ENCODE measurements around the gene SLC13A2.
"Not testable (repeated sequence)": the region's sequence is repeated elsewhere in the genome, so short reads cannot be mapped to it uniquely, and the experiment has no call there.

Gene SLC13A2, protein sequence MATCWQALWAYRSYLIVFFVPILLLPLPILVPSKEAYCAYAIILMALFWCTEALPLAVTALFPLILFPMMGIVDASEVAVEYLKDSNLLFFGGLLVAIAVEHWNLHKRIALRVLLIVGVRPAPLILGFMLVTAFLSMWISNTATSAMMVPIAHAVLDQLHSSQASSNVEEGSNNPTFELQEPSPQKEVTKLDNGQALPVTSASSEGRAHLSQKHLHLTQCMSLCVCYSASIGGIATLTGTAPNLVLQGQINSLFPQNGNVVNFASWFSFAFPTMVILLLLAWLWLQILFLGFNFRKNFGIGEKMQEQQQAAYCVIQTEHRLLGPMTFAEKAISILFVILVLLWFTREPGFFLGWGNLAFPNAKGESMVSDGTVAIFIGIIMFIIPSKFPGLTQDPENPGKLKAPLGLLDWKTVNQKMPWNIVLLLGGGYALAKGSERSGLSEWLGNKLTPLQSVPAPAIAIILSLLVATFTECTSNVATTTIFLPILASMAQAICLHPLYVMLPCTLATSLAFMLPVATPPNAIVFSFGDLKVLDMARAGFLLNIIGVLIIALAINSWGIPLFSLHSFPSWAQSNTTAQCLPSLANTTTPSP

DNA sequence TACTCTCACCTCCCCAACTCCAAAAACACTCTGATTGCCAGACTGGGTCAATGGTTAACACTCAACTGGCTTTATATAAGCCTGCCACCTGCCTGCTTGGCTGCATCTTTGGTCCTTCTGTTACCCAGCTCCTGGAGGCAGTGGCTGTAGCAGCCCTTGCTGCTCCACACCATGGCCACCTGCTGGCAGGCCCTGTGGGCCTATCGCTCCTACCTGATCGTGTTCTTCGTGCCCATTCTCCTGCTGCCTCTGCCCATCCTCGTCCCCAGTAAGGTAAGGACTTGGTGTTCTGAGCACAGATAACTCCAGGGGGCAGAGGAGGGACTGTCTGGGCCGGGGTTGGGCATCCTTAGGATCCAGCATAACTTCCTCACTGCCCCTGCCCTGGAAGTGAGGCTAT is at the start of gene SLC13A2:
Gene SLC13A2 (plus strand): TSS at position 103 of the 400 bp plus-strand sequence. CDS start 69 bp downstream, at position 172.
- DNase-seq = no peak

DNA sequence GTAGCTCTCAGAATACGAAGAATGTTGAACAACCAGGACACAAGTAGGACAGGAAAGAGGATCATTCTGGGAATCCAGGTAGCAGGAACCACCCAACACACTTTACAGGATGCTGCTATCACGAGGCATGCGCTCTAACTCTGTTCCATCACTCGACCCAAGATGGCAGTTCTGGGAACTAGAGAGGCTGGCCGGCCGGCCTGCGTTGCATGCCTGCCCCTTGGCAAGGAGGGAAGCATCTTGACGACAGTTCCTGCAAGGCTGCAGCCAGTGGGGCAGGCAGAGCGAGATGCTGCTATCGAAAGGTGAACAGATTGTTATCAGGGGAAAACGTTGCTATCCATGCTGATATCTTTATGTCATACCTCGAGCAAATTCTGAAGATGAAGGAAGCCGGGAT is 48.2 kb upstream of the SLC13A2 start:
- no peak for DNase-seq

DNA sequence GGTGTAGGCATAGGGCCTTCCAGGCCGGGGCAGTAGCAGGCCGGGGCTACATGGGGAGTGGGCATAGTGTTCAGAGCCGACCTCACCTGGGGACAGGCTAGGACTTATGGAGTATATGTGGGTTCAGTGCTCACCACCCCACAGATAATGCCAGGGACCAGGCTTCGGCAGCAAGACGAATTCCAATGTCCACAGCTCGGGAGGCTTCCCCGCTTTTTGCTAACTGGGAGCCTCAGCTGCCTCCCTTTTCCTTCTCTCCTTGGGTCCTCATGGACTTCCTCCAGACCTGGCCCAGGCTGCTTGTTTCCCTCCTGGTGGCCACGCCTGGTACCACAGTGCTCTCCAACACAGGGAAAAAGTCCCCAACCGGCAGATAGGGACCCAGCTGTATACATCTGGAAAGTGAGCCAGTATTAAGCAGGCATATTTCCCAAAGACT is 47.3 kb upstream of the SLC13A2 start:
- no peak for DNase-seq

DNA sequence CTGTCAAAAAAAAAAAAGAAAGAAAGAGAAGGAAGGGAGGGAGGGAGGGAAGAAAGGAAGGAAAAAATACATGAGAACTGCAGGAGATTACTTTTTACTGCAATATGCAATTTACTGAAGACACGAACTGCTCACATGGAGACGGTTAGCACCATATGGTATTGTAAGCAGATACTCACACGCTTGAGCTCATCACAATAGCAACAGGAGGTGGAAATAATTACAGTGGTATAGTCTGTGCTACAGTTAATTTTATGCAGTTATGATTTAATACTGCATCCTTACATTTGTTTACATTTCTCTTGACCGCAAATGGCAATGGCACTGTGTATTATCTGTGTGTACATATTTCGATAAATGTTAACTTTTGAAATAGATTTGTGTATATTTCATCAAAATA is 46.1 kb upstream of the SLC13A2 start:
- no peak for DNase-seq

DNA sequence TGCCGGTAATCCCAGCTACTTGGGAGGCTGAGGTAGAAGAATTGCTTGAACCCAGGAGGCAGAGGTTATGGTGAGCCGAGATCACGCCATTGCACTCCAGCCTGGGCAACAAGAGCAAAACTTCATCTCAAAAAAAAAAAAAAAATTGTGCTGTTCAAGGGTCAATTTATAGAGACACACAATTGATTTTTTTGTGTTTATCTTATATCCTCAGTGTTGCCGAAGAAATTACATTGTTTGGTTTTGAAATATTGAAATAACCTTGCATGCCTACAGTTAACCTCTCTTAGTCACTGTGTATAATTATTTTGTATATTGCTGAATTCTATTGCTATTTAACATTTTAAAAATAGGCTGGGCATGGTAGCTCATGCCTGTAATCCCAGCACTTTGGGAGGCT is 45.5 kb upstream of the SLC13A2 start:
- DNase-seq = not testable (repeated sequence)

DNA sequence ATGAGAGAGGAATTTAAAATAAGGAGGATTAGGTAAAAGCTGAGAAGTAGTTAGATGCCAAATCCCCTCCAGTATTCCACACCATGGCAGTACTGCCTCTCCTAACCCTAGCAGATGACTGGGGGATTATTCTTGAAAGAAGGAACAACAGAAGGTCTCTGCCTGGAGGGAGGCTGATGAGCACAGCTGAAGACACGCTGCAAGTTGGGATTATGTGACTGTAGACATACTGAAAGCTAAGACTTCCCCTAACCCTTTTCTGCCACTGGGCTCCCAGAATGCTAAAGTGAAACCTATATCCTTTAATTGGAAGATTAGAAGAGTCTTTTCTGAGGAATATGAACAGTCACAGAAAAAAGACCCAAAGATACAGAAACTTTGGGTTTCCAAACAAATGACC is 39.7 kb upstream of the SLC13A2 start:
- no peak for DNase-seq

DNA sequence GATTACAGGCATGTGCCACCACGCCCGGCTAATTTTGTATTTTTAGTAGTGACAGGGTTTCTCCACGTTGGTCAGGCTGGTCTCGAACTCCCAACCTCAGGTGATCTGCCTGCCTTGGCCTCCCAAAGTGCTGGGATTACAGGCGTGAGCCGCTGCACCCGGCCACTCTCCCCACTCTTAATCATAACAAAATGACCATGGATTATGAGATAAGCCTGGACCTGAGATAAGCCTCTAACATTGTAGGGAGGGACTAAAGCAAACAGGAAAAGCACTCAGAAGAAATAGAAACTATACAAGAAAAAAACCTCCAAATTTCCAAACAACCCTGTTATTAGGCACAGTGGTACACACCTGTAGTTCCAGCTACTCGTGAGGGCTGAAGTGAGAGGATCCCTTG is 39.1 kb upstream of the SLC13A2 start:
- not testable (repeated sequence) for DNase-seq

DNA sequence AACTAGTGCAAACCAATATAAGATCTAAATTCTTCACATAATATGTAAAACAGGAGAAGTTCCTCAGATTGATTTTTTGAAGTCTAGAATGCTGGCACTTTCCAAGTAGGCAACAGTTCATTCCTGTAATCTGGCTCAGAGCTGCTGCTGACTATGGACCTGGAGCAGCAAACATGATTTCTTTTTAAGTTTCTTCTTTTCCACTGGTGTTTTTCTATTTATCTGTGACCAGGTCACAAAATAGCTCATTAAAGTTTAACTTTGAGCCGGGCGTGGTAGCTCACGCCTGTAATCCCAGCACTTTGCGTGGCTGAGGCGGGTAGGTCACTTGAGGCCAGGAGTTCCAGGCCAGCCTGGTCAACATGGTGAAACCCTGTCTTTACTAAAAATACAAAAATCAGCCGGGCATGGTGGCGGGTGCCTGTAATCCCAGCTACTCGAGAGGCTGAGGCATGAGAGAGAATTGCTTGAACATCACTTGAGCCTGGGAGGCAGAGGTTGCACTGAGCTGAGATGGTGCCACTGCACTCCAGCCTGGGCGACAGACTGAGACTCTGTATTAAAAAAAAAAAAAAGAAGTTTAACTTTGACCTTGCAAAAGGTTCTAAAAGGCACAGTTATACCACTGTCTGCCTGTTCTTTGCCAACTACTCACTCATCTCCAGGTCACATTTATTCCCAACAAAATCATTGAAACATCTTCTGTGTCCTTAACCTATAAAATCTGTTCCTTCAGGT is 29.4 kb upstream of the SLC13A2 start:
- no peak for DNase-seq

DNA sequence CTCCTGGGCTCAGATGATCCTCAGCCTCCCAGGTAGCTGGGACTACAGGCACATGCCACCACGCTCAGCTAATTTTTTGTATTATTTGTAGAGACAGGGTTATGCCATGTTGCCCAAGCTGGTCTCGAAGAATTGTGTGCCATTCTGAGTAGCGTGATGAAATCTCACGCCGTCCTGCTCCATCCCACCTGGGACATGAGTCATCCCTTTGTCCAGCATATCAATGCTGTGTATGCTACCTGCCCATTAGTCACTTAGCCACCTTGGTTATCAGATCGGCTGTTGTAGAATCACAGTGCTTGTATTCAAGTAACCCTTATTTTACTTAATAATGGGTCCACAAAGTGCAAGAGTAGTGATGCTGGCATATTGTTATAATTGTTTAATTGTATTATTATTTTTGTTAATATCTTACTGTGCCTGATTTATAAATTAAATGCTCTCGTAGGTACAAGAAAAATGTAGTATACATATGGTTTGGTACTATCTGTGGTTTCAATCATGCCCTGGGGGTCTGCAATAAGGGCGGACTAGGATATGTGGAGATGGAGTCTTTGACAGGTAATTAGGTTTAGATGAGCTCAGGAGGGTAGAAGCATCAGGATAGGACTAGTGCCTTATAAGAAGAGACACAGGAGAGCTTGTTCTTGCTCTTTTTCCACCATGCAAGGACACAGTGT is 26.6 kb upstream of the SLC13A2 start:
- no peak for DNase-seq

DNA sequence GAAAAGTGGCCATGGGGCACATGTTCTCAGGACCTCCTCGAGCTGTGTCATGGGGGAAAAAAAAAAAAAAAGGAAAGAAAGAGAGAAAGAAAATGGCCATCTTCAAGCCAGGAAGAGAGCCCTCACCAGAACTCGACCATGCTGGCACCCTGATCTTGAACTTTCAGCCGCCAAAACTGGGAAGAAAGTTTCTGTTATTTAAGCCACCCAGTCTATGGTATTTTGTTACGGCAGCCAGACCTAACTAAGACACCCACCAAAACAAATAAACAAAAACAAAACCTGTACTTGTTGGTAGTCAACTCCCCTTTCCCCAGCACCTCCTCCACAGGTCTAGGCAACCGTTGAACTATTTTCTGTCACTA is 26.1 kb upstream of the SLC13A2 start:
- no peak for DNase-seq

DNA sequence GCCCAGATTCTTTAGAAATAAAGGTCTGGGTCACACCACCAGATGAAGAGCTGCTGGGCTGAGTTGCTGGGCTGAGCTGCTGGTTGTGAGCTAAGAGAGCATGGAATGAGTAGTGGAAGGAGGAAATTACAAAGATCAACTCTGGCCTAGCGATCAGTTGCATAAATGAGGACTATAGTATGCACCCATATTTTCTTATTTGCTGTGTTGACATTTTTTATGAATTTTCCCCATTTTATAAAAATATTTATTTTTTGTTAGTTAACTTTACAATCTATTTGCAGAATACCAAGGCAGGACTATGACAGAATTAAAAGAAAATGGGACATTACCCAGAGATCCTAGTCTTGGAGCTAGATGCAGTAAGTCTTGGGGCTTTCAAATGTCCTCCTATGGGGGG is 23.6 kb upstream of the SLC13A2 start:
- DNase-seq = no peak

DNA sequence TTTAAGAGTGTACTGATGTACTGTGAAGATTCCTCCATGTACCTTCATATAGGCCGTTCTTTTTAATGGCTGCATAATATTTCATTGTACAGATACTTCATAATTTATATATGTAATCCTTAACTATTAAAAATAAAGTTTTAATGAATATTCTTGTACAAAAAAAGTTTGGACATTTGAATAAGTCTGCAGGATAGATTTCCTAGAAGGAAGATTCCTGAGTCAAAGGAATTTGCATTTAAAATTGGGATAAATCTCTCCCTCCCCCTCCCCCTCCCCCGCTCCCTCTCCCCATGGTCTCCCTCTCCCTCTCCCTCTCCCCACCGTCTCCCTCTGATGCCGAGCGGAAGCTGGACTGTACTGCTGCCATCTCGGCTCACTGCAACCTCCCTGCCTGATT is 15.6 kb upstream of the SLC13A2 start:
- no peak for DNase-seq

DNA sequence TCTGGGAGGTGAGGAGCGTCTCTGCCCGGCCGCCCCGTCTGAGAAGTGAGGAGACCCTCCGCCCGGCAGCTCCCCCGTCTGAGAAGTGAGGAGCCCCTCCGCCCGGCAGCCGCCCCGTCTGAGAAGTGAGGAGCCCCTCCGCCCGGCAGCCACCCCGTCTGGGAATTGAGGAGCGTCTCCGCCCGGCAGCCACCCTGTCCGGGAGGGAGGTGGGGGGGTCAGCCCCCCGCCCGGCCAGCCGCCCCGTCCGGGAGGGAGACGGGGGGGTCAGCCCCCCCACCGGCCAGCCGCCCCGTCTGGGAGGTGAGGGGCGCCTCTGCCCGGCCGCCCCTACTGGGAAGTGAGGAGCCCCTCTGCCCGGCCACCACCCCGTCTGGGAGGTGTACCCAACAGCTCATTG is 14.6 kb upstream of the SLC13A2 start:
- DNase-seq = not testable (repeated sequence)

DNA sequence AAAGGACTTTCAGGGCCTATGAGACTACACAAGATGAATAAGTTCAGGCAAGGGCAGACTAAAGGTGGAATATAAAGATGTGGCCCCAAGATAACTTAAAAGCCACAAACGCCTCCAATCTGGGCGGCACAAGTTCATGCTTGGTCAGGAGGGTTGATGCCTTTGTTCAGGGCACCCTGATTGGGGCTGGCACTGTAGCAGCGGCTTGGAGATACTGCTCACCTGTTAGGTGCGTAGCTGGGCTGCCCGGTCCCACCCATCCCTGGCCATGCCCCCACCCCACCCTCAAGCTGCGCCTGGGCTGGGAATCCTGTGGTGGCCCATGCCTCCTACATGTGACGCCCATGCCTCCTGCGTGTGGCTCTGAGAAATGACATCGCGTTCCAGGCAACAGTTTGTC is 12.5 kb upstream of the SLC13A2 start:
- DNase-seq = no peak

DNA sequence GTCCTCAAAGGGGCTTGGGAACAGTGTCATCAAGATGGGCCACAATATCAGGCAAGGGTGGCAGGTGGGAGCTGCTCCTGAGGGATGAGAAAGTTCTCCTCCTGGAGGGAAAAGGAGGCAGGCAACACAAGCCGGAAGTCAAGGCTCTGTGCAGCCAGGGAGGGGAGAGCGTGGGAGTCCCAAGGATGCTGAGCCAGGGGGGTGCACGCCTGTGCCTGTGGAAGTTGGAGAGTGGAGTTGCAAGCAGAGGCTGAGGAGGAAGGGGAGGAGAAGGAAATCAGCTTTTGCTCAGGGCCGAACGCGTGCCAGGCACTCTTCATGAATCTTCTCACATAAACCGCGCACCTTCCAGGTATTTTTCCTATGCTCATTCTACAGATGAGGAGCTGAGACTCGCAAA is 7.4 kb upstream of the SLC13A2 start:
- no peak for DNase-seq

DNA sequence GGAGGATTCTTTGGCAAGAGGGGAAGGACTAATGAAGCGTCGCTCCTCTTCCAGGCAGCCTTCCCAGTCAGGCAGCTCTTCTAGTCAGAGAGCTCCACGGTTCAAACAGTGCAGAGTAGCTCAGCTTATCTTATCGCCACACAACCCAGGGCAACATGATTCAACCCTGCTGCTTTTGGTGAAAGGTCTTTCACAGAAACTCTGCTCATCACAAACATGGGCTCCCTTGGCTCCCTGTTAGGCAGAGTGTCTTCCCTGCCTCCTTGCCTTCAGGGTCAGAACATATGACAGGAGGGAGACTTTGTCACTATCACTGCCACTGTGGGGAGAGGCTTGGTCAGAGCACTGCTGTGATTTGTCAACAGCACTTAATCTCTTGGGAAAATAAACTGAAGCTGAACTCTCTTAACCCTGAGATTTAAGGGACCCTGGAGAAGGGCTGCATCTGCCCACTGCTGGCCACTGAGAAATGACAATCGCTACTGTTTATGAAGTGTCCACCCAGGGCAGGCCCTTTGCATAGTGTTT is 6.9 kb upstream of the SLC13A2 start:
- DNase-seq = no peak

DNA sequence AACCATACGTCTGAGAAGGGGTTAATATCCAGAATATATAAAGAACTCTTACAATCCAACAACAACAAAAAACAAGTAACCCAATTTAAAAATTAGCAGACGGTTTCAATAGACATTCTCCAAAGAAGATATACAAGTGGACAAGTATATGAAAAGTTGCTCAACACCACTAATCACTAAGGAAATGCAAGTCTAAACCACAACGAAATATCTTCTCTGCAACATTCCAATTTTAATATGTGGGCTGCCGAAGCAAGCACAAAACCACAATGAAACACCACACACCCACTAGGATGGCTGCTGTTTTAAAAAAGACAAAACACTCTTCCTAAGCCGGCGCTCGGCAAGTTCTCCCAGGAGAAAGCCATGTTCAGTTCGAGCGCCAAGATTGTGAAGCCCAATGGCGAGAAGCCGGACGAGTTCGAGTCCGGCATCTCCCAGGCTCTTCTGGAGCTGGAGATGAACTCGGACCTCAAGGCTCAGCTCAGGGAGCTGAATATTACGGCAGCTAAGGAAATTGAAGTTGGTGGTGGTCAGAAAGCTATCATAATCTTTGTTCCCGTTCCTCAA is 5.9 kb upstream of the SLC13A2 start:
- no peak for DNase-seq

DNA sequence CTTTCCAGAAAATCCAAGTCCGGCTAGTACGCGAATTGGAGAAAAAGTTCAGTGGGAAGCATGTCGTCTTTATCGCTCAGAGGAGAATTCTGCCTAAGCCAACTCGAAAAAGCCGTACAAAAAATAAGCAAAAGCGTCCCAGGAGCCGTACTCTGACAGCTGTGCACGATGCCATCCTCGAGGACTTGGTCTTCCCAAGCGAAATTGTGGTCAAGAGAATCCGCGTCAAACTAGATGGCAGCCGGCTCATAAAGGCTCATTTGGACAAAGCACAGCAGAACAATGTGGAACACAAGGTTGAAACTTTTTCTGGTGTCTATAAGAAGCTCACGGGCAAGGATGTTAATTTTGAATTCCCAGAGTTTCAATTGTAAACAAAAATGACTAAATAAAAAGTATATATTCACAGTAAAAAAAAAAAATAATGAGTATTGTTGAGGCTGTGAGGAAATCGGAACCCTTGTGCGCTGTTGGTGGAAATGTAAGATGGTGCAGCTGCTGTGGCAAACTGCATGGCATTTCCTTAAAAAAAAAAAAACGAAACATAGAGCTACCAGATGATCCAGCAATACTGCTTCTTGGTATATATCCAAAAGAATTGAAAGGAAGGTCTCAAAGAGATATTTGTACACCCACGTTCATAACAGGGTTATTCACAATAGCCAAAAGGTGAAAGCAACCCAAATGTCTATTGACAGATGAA is 5.3 kb upstream of the SLC13A2 start:
- not testable (repeated sequence) for DNase-seq

DNA sequence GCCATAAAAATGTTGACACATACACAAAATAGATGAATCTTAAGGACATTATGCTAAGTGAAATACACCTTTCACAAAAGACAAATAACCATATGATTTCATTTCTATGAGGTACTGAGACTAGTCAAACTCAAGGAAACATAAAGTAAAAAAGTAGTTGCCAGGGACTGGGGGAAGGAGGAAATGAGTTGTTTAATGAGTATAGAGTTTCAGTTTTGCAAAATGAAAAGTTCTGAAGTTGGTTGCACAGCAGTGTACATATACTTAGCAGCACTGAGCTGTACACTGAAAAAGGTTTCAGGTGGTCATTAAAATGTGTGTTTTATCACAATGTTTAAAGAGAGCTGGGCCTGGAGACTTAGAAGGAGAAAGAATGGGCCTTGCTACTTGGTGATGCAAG is 4.7 kb upstream of the SLC13A2 start:
- no peak for DNase-seq

DNA sequence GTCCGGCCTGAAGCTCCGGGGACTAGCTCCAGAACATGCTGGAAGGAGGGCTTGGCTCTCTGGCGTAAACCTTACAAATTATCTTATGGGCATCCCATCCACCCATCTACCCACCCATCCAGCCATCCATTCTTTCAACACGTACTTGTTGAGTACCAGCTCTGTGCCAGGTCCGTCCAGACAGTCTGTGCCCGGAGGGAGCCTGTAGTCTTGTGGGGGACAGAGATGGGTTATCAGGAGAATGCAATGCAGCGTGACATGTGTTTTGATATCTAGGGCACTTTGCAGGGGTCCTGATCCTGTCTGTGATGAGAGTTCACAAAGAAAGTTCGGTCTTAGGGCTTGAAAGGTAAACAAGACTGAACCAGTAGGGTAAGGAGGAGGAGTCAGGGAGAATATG is 4.1 kb upstream of the SLC13A2 start:
- DNase-seq = no peak

DNA sequence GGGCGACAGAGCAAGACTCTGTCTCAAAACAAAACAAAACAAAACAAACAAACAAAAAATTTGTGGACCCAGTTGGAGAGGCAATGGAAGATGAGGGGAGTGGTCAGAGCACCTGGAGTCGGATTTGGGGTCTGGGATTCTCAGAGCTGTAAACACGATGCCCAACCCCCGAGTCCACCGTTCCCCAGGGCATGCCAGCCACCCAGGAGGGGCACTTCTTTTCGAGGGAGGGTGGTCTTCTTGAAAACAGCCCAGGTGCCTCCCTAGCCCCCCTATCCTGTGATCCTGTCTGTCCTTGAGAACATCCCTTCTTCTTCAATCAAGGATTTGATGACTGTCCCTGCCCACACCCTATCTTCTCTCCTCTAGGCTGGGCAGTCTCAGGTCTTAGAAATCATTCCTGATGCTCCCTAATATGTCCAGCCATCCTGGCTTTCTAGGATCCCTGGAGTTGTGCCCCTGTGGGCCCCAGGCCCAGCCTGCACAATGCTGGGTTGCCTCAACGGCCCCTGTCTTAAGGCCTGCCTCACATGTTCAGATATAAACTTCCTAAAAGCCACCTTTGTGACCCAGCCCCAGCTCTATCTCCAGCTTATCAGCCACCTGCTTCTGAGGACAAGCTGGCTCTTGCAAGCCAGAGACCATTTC is 3.1 kb upstream of the SLC13A2 start:
- DNase-seq = no peak

DNA sequence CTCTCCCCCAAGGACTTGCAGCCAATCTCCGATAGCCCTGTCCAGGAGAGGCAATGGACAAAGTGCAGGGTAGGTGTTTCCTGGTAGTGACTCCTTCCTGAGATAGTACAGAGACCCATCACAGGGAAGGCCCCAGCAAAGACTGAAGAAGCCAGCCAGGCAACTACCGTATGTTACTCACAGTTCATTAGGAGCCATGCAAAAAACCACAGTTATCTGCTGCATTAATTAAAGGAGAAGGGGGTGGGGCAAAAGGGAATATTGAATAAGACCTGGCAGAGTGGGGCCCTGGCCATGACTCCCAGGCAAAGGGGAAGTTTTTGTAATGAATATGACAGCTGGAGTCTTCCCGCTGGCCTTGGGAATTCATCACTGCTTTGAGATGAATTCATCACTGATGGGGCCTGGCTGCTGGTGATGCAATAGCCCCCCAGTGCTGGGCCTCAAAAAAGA is 2.5 kb upstream of the SLC13A2 start:
- no peak for DNase-seq
